Rectal smooth muscle tissue (tissue), 1 donor: ENCODE measurements around the gene WDHD1.

Experiments used
- H3K27ac ChIP-seq: one replicate; pipeline ENCODE4 v1.7.0; 2013; ENCODE audit warnings: low read depth, low read length, inconsistent platforms
- H3K27me3 ChIP-seq: one replicate; pipeline ENCODE4 v1.7.0; 2013; ENCODE audit warnings: low read length; ENCODE audit not compliant: control insufficient read depth, insufficient read depth
- H3K36me3 ChIP-seq: one replicate; pipeline ENCODE4 v1.7.0; 2013; ENCODE audit warnings: low read length; ENCODE audit not compliant: control insufficient read depth, insufficient read depth
- H3K4me1 ChIP-seq: one replicate; pipeline ENCODE4 v1.7.0; 2013; ENCODE audit warnings: low read length; ENCODE audit not compliant: control insufficient read depth, insufficient read depth
- H3K4me3 ChIP-seq: one replicate; pipeline ENCODE4 v1.7.0; 2013; ENCODE audit warnings: low read length
- H3K9ac ChIP-seq: one replicate; pipeline ENCODE4 v1.7.0; 2013; ENCODE audit warnings: low read length

Gene WDHD1

GRCh38 chr14:54893151-54893760, 133.6 kb downstream of the WDHD1 start:
- H3K27ac ChIP-seq: no peak overlapping the region
- no peak overlapping the region for H3K4me3 ChIP-seq
- H3K9ac ChIP-seq: no peak overlapping the region
- no peaks in the 10 kb centered on the region for H3K36me3 ChIP-seq
- no peaks in the 10 kb centered on the region for H3K4me1 ChIP-seq
- H3K27me3 ChIP-seq: no peaks in the 10 kb centered on the region

GRCh38 chr14:54891471-54892245, 135.2 kb downstream of the WDHD1 start:
- no peaks in the 10 kb centered on the region for H3K27me3 ChIP-seq
- H3K4me1 ChIP-seq: no peaks in the 10 kb centered on the region
- H3K27ac ChIP-seq: no peak overlapping the region
- no peak overlapping the region for H3K9ac ChIP-seq
- no peak overlapping the region for H3K4me3 ChIP-seq
- H3K36me3 ChIP-seq: no peaks in the 10 kb centered on the region

- no peak overlapping the region for H3K27ac ChIP-seq
- H3K4me3 ChIP-seq: no peak overlapping the region
- H3K27me3 ChIP-seq: no peaks in the 10 kb centered on the region
- no peaks in the 10 kb centered on the region for H3K36me3 ChIP-seq
- no peak overlapping the region for H3K9ac ChIP-seq
- no peaks in the 10 kb centered on the region for H3K4me1 ChIP-seq
These were observed 136.1 kb downstream of the WDHD1 start for GRCh38 chr14:54890788-54891187.

- no peak overlapping the region for H3K9ac ChIP-seq
- no peaks in the 10 kb centered on the region for H3K4me1 ChIP-seq
- H3K36me3 ChIP-seq: no peaks in the 10 kb centered on the region
- H3K27me3 ChIP-seq: no peaks in the 10 kb centered on the region
- no peak overlapping the region for H3K27ac ChIP-seq
- no peak overlapping the region for H3K4me3 ChIP-seq
These were observed 137.0 kb downstream of the WDHD1 start for GRCh38 chr14:54889919-54890318.
